WERI-Rb-1 (cell line): ENCODE results near the gene GABBR2.

Source experiments
- DNase-seq: peaks from one replicate; pipeline ENCODE4 v3.0.0-alpha.2; 2020
- H3K27ac ChIP-seq: fragments of 250-450 bp; sonication (Bioruptor Pico); 2 replicates; pipeline ENCODE4 v1.5.1; 2020; ENCODE audit warnings: mild to moderate bottlenecking, moderate library complexity
- H3K27me3 ChIP-seq: fragments of 250-450 bp; sonication (Bioruptor Pico); 2 replicates; pipeline ENCODE4 v1.5.1; 2021; ENCODE audit warnings: mild to moderate bottlenecking, low read depth, moderate library complexity; ENCODE audit not compliant: insufficient read depth, severe bottlenecking
- H3K36me3 ChIP-seq: fragments of 250-450 bp; sonication (Bioruptor Pico); 2 replicates; pipeline ENCODE4 v1.5.1; 2020; ENCODE audit warnings: mild to moderate bottlenecking, moderate library complexity
- H3K4me3 ChIP-seq: 2 replicates; pipeline ENCODE4 v1.5.1; 2011; ENCODE audit warnings: low read depth, mild to moderate bottlenecking, control low read depth, low read length
- H3K9me3 ChIP-seq: fragments of 250-450 bp; sonication (Bioruptor Pico); 2 replicates; pipeline ENCODE4 v1.5.1; 2021; ENCODE audit warnings: mild to moderate bottlenecking, moderate library complexity; ENCODE audit not compliant: severe bottlenecking
- CTCF ChIP-seq: IDR thresholded peaks from 2 replicates; pipeline ENCODE4 v1.5.1; 2011; ENCODE audit warnings: low read depth, mild to moderate bottlenecking, control low read depth, inconsistent platforms, low read length

Gene GABBR2

GRCh38 chr9:98379572-98379971, 329.2 kb downstream of the GABBR2 start:
- TF ChIP-seq CTCF, result no peak
- Histone ChIP-seq H3K36me3 (peaks cover 22% of the 10 kb centered on the region), H3K27ac (no peak overlapping the region), H3K4me3 (no peak overlapping the region), H3K27me3 (no peaks in the 10 kb centered on the region), H3K9me3 (no peaks in the 10 kb centered on the region)
- no peak for DNase-seq

- Histone ChIP-seq H3K27ac (no peak overlapping the region), H3K9me3 (no peaks in the 10 kb centered on the region), H3K36me3 (peaks cover 14% of the 10 kb centered on the region), H3K27me3 (no peaks in the 10 kb centered on the region), H3K4me3 (no peak overlapping the region)
- TF ChIP-seq CTCF, result no peak
- DNase-seq, result no peak
Measured at GRCh38 chr9:98378794-98379193, 329.9 kb downstream of the GABBR2 start.

GRCh38 chr9:98378206-98378780, 330.4 kb downstream of the GABBR2 start:
- TF ChIP-seq CTCF, result no peak
- Histone ChIP-seq H3K9me3 (no peaks in the 10 kb centered on the region), H3K27me3 (no peaks in the 10 kb centered on the region), H3K36me3 (peaks cover 9% of the 10 kb centered on the region), H3K27ac (no peak overlapping the region), H3K4me3 (no peak overlapping the region)
- DNase-seq, result no peak

GRCh38 chr9:98375138-98375726, 333.5 kb downstream of the GABBR2 start:
- H3K27me3 ChIP-seq, result no peaks in the 10 kb centered on the region
- peaks cover 6% of the 10 kb centered on the region for H3K36me3 ChIP-seq
- TF ChIP-seq CTCF, result no peak
- H3K4me3 ChIP-seq, result no peak overlapping the region
- H3K27ac ChIP-seq, result no peak overlapping the region
- no peak for DNase-seq
- H3K9me3 ChIP-seq, result no peaks in the 10 kb centered on the region

GRCh38 chr9:98374385-98375051, 334.2 kb downstream of the GABBR2 start:
- Histone ChIP-seq H3K27ac (no peak overlapping the region), H3K9me3 (no peaks in the 10 kb centered on the region), H3K36me3 (peaks cover 12% of the 10 kb centered on the region), H3K4me3 (no peak overlapping the region), H3K27me3 (no peaks in the 10 kb centered on the region)
- no peak for DNase-seq
- TF ChIP-seq CTCF, result no peak
